GM11168 (cell line): ENCODE measurements around the gene ADAP2.
"Not testable (repeated sequence)": the region's sequence is repeated elsewhere in the genome, so short reads cannot be mapped to it uniquely, and the experiment has no call there.

Source experiments
- in situ Hi-C: fragments of 300-500 bp; cut with MboI; formaldehyde crosslinking; loops from one replicate; pipeline ENCODE4 v1.12.0; 2022; ENCODE audit warnings: low sequenced_read_pairs; ENCODE audit not compliant: unreplicated experiment

Gene ADAP2, protein sequence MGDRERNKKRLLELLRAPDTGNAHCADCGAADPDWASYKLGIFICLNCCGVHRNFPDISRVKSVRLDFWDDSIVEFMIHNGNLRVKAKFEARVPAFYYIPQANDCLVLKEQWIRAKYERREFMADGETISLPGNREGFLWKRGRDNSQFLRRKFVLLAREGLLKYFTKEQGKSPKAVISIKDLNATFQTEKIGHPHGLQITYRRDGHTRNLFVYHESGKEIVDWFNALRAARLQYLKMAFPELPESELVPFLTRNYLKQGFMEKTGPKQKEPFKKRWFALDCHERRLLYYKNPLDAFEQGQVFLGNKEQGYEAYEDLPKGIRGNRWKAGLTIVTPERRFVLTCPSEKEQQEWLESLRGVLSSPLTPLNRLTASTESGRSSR

DNA sequence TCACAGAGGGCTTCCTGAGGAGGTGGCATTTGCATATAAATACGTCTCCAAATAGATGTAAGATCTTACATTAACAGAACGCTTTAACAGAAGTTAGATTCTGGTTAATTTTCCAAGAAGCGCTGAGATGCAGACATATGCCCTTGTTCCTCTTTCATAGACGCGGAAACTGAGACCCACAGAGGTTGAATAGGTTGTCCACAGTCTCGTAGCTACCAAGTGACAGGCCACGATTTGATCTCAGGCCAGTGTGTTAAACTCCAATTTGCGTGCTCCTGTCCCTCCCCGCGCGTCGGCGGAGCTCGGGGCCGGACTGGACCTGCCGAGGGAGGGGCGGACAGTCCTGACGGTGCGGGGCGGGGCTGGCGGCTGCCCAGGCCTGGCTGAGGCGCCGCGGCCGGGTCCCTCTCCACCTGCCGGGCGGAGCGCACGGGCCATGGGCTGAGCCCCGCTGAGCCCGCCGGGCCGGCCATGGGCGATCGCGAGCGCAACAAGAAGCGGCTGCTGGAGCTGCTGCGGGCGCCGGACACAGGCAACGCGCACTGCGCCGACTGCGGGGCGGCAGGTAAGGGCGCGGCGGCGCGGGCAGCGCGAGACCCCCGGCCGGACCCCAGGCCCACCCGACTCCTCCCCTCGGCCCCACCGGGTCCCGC, at the start of gene ADAP2:
ADAP2 (plus strand) TSS at position 402 of the 653 bp plus-strand sequence; CDS start at position 472, 70 bp downstream.
- in situ Hi-C loops, result no loop called here

DNA sequence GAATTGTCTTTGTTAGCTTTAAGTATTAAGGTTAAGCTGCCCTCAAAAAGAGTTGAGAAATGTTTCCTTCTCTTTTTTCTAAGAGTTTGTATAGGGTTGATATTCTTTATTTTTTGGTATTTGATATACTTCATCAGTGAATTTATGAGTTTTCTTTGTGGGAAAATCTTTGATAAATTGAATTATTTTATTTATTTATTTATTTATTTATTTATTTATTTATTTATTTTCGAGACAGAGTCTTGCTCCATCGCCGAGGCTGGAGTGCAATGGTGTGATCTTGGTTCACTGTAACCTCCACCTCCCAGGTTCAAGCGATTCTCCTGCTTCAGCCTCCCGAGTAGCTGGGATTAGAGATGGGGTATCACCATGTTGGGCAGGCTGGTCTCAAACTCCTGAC, 35.6 kb upstream of the ADAP2 start:
- in situ Hi-C loops, result no loop called here

DNA sequence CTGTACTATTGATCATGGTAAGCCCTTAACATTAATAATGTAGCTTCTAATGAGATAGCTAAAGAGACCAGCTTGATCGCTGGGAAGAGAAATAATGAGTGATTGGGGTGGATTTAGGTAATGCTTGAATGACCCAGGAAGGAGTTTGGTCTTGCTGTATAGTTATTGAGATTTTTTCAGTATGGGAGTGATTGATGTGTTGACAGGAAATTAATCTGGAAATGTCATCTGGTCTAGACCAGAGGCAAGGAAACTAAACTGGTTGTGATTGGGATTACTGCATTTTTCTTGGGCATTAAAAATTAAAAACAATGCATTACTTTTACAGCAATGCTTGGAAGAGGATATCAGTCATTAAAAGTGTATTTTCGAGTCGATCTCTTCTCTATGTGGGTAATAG, 27.5 kb upstream of the ADAP2 start:
- in situ Hi-C loops, result no loop called here

DNA sequence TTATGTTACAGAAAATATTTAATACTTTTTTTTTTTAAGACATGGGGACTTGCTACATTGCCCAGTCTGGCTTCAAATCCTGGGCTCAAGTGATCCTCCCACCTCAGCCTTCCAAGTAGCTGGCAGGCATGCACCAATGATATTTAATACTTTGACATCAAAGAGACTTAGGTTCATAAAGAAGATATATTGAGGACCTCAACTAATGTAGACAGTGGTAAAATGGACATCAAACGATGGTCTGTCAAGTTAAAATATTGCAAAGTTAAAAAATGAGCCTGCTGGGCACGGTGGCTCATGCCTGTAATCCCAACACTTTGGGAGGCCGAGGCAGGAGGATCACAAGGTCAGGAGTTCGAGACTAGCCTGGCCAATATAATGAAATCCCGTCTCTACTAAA, 24.4 kb upstream of the ADAP2 start:
- in situ Hi-C loops, result no loop called here

DNA sequence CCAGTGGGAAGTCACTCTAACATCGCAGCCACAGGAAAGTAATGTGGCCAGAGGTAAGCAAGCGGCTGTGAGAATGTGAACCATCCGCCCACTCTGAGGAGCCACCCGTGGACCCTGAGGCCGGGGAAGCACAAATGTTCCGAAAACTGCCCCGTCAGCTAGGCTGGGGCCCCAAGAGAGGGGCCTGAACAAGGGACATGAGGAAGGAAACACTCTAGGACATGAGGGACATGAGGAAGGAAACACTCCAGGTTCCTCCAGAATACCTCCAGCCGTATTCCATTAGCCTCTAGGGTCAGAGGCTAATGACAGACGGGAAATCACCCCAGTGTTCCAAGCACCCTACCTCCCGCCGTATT, 16.0 kb upstream of the ADAP2 start:
- in situ Hi-C loops, result no loop called here

DNA sequence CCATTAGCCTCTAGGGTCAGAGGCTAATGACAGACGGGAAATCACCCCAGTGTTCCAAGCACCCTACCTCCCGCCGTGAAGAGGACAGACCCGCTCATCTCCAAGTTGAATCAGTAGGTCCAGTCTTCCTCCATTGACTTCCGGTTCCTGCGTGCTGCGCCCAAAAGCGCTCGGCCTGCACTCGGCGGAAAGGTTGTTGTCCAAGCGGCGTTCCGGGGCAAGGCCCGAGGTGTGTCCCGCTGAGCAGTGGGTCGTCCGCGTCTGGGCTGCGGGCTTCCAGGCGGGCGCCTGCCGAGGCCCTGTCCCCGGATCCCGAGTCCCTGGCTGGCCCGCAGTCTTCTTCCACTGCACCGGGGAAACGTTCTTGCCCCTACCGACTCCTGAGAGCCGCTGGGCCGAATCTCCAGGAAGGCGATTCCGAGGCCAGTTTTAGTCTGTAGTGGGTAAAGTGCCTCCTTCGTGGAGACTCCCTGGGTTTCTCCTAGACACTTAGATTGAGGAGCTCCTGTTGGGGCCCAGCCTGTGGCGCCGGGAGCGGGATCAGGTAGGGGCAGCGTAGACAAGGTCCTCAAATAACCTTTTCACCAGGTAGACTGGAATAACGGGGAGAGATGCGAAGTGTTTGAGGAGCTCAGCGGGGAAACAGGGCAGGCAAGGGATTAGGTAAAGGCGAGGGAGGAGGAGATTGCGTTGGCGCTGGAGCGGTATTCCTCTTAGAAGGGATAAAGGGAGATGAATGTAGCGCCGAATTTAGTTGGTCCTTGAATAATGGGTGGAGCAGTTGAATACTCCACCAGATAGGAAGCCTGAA, 15.4 kb upstream of the ADAP2 start, which contains the start of gene TEFM:
TEFM (minus strand) TSS at position 138 of the 811 bp plus-strand sequence; CDS start at position 98, 40 bp downstream.
- in situ Hi-C loops, result no loop called here

DNA sequence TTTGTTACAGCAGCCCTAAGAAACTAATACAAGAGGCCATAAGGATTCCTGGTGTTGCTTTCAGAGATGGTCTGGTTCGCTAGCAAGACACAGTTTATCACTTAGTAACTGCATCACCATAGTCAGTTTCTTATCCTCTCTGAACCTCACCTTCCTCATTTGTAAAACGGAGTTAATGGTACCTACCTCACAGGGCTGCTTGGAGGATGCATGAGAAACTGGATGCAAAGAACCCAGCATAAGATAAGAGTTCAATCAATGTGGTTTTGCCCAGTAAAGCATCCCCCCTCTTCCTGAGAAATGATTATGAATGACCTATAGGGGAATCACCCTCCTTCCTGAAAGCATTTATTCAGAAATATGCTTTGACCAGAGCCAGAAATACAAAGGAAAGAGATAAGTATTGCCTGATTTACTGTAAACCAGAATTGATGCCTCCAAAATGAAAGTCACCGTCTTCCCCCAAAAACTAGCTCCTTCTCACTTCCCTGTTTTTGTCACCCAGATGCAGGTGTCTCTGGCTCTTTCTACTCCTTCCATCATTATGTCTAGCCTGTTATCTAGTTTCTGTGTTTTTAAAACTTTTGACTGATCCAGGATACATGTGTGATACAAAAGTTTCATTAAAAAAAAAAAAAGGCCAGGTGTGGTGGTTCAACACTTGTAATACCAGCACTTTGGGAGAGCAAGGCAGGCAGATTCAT, 12.9 kb upstream of the ADAP2 start:
- in situ Hi-C loops, result no loop called here

DNA sequence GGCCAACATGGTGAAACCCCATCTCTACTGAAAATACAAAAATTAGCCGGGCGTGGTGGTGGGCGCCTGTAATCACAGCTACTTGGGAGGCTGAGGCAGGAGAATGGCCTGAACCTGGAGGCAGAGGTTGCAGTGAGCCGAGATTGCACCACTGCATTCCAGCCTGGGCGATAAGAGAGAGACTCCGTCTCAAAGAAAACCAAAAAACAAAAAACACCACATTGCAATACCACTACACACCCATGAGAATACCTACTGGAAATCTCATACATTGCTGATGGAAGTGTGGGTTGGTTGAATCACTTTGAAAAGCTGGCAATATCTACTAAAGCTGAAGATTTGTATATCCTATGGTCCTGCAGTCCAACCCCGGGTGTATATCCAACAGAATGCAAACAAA, 11.6 kb upstream of the ADAP2 start:
- in situ Hi-C loops, result not testable (repeated sequence)

DNA sequence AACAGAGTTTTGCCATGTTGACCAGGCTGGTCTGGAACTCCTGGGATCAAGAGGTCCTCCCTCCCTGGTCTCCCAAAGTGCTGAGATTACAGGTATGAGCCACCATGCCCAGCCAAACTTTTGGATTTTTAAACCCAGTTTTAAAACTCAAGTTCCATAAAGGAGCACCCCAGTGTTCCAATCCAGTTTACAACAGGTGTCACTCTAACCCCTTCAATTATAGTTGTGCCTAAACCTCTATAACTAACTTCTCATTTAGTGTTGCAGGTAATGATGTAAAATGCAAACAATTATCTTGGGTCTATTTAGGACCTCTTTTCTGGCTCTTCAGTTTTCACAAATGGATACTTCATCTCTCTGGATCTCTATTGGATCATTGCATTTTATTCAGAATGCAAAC, 7.8 kb upstream of the ADAP2 start:
- in situ Hi-C loops, result no loop called here

DNA sequence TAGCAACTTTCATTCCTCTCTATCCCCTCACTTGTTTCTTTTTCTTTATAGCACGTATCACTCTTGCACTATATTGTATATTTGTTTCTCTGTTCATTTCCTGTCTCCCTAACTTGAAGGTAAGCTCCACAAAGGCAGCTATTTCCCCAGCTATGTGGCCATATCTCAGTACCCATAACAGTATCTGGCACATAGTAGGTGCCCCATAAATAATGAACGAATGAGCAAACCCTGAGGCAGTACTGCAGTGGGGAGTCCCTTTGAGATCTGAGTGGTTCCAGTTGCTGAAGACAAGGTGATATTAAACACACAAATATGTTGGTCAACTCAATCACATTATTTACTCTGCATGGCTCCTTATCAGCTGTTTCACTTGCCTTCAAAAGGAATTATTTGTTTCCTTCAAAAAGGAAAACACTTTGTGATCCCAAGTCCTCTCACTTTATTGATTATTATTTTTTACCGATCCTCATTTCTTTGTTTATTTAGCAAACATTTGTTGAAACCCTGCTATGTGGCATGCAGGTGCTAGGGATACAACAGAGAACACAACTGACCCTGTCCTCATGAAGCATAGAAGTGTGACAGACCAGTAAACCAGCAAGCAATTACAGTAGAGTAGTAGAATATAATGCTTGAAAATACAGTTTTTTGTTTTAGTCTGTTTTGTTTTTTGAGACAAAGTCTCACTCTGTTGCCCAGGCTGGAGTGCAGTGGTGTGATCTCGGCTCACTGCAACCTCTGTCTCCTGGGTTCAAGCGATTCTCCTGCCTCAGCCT, 5.7 kb upstream of the ADAP2 start:
- in situ Hi-C loops, result no loop called here

DNA sequence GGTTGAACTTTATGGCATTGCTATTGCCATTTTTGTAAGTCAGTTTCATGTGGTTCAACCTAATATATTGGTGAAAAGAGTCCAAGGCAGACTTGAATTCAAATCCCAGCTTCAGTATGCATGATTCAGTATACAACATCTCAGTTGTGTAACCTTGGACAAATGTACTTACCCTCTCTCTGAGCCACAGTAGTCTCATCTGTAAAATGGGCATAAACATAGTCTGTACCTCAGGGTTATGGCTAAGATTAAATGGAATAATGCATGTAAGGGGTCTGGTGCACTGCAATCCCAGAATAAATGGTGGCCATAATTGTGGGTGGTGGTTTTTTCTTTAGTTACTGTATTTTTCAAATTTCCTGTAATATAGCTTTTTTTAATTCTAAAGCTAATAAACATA, 4.7 kb upstream of the ADAP2 start:
- in situ Hi-C loops, result no loop called here

DNA sequence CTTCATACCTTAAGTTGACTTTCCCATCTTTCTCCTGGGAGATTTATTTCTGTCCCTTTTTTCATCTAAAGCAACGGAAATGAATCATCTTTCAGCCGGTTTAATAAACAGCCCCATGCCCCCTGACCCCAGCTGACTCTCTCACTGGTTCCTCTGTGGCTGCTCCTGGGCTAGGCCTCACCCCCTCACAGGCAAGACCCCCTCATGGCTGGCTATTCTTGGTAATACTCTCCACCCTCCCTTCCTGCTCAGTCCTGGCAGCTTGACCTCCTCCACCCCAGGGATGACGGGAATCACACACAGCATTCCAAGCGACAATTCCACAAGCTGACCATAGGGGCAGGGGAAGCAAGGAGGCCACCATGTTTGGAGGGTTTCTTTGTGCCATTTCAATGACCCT, 1.5 kb upstream of the ADAP2 start:
- in situ Hi-C loops, result no loop called here

DNA sequence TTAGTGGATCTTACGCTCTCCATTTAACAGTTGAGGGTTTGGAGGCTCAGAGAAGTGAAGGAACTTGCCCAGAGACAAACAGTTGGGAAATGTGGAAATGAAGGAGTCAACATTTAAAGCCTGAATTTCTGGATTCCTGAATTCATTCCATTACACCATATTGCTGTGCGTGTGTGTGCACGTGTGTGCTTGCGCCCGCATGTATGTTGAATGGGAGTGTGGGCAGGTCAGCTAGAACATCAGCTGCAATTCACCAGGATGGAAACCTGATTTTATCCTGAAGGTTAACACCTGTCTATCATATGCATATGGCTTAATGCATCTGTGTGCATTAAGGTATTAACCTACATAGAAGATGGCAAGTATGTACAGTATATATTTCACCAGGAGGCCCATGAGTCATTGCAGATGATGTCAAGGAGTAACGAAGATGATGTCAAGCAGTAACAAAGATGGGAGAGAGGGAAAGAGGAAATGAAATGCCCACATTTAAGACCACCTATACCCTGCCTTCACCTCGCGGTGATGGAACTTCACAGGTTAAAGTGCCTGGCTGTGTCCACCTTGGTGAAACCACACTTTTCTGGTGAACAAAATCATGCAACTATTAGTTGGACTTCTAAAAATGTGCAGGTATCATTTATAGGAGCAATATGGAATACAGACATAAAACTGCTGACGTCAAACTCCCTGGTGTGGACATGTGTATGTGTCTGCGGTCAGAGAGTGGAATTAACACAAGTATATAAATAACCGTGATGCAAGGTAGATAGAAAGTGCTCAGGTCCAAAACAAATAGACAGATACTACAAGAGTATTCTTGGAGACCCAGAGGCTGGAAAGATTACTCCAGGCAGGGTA, 832 bp upstream of the ADAP2 start:
- in situ Hi-C loops, result no loop called here

DNA sequence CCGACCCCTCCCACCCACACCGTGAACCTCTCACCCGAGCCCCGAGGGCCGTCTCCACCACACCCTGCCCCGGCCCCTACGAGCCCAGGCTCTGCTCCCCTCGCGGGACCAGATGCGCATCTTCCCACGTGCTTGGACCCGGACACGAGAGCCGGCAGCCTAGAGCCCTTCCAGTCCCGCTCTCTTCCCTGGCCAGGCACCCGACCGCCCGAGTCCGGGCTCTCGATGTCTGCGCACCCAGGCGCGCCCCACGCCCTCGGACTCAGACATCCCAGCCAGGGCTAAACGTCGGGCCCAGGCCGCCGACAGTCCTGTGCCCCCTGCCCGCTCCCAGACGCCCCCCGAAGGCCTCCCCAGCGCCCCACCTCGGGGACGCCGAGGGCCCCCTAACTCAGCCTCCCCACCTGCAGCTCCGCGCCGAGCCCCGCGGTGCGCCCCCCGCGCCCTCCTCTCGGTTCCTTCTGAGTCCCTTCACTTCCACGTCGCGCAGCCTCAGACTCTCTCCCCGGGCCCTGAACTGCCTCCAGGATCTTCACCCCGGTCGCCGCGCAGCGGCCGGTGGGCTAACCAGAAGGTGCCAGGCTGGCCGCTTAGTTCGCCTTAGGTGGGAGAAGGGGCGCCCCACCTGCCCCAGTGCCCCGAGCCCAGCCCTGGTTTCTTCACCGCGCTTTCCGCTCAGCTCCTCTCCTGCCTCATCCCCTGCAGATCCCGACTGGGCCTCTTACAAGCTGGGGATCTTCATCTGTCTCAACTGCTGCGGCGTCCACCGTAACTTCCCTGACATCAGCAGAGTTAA, 688 bp downstream of the ADAP2 start:
- in situ Hi-C loops, result no loop called here

DNA sequence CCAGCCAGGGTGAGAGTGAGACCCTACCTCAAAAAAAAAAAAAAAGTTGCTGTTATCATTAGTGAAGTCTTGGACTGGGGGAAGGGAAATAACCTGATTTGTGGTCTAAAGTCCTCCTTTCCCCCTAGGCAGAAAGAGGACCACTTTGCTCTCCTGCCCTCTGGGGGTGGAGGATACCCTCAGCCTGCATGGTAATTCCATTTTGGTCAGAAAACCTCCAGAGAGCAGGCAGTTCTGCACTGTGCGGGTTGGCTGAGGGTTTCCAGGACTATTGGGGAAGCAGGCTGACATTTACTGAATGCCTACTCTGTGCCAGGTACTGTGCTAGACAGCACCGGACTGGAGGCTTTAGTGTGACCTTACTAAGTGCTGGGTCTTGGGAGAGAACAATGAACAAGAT, 2.6 kb downstream of the ADAP2 start:
- in situ Hi-C loops, result no loop called here

DNA sequence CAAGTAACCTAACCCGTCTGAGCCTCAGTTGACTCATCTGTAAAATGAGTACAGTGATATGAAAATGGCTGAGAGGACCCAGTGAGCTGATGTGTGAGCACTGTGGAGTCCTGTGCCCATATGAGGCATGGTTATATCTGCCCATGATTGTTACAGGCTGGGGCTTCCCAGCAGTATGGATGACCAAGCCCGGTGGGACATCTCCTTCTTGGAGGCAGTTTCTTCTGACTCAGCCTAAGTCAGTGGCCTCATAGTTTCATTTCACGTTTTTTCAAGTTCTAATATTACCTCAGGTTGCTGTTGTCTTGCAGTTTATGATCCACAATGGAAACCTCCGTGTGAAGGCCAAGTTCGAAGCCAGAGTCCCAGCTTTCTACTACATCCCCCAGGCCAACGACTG, 4.8 kb downstream of the ADAP2 start:
- in situ Hi-C loops, result no loop called here

DNA sequence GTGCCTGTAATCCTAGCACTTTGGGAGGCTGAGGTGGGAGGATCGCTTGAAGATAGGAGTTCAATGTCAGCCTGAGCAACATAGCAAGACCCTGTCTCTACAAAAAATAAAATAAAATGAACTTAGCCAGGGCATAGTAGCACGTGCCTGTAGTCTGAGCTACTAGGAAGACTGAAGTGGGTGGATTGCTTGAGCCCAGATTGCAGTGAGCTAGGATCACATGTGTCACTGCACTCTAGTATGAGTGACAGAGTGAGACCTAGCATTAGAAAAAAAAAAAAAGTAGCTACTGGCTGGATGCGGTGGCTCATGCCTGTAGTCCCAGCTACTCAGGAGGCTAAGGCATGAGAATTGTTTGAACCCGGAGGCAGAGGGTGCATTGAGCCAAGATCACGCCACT, 6.0 kb downstream of the ADAP2 start:
- in situ Hi-C loops, result no loop called here

DNA sequence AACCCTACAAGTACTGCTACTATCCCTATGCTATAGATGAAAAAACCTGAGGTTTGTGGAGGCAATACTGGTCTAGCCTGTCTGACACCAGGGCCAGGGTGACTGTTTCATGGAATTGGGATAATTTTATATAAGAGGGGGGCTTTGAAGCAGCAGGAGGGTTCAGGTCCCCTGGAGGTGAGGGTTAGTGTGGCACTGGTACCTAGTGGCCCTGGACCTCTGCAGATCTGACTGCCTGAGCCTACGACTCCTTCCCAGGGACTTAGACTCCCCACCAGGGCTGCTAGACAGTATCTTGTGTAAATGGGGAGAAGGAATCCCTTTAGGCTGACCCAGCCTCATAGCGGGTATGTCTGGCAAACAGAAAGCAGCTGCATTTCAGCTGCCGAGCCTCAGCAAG, 6.8 kb downstream of the ADAP2 start:
- in situ Hi-C loops, result no loop called here
